ENCODE data around the gene NDUFB2. TPM values are rescaled to one million over a fixed set of nuclear protein-coding genes. Genes with fewer than 3 reads are reported as not detected.

Gene NDUFB2
- total and polyA plus RNA-seq, 9 of the 15 experiments (the other 6 are each of a cell fraction or from before 2014, with no cell fraction given) = 220 to 2,075 (median 320) TPM

DNA sequence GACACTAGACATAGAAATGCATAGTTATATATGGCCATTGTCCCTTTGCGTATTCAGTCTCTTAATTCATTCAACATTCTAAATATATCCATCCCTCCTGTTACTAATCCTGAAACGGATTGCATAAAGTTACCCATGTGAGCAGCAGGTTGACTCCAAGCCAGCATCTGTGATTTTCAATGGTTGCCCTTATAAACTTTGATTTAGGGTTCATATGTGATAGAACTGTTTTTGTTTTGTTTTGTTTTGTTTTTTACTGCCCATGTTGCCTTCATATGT, 42.5 kb upstream of the NDUFB2 start:
- Histone ChIP-seq H3K9me3 (replicated peaks; ENCODE audit: control insufficient read depth, insufficient read depth, low read depth, low read length) (no peaks in the 10 kb centered on the region), H3K9me1 (ENCODE audit: control insufficient read depth, insufficient read depth, low read length) (no peaks in the 10 kb centered on the region), H3K36me3 (ENCODE audit: control insufficient read depth, insufficient read depth, low read length) (no peaks in the 10 kb centered on the region), H3K79me2 (ENCODE audit: control insufficient read depth, insufficient read depth, low read length) (no peaks in the 10 kb centered on the region), H3K27ac (ENCODE audit: extremely low read depth, low read depth, low read length) (no peak overlapping the region), H3K27me3 (ENCODE audit: control insufficient read depth in 2 of 2, insufficient read depth in 2 of 2, low read length in 2 of 2) (peaks cover 55 to 86% of the 10 kb centered on the region in 2 experiments; a peak in 4 of 5 replicates), H3K4me3 (no peak overlapping the region), H3K9ac (ENCODE audit: insufficient read depth in 1 of 2, low read depth in 2 of 2, low read length in 2 of 2) (no peak overlapping the region), H3K4me1 (replicated peaks in 1 of 2; ENCODE audit: control insufficient read depth in 2 of 2, insufficient read depth in 2 of 2, low read length in 2 of 2) (no peaks in the 10 kb centered on the region; a peak in 2 of 5 replicates), H4K20me1 (replicated peaks; ENCODE audit: control insufficient read depth, insufficient read depth, low read length) (no peaks in the 10 kb centered on the region; the same call in none of the 2 replicates), H3K4me2 (ENCODE audit: insufficient read depth, low read length) (no peak overlapping the region), H2AFZ (ENCODE audit: low read depth, low read length) (no peak overlapping the region)
- CTCF ChIA-PET (ENCODE audit: low intra/inter-chr PET ratio) = interaction anchor here (1.6 to 3.3 kb wide), 2 partner anchors 136 to 178 kb away, joined by 31 read pairs; no protein-coding TSS in a partner anchor
- no peak for FAIRE-seq
- intact Hi-C loops (cut with micrococcal nuclease) = loop anchor here (5.0 to 10.0 kb wide), 3 partner anchors 332 to 647 kb away; partner anchors contain the start of gene KDM7A
- BruUV-seq (replicated peaks) = no TSS peak
- POLR2A ChIA-PET = interaction anchor here (0.7 to 1.0 kb wide), 2 partner anchors 176 to 643 kb away, joined by 3 to 4 read pairs; no protein-coding TSS in a partner anchor
- DNase-seq (ENCODE audit: extremely low read depth in 1 of 4, low spot score in 3 of 4) = no peak
- ATAC-seq = no peak
- 13% methylated on average over 2 of the region's 2 CpGs for WGBS (ENCODE audit: insufficient coverage, low coverage, missing lambda C conversion rate)
- in situ Hi-C loops (cut with MboI) = no loop called here
- no peak for TF ChIP-seq NFE2L1 (tag; IDR thresholded peaks at IDR 0.05; ENCODE audit: borderline replicate concordance, low read depth)
- TF ChIP-seq ZNF146 (CRISPR knock-in tag; IDR thresholded peaks at IDR 0.05; ENCODE audit: unreplicated experiment) = no peak
- no peak for TF ChIP-seq SIN3A (IDR thresholded peaks at IDR 0.05; ENCODE audit: borderline replicate concordance in 2 of 2, control insufficient read depth in 1 of 2, low read depth in 2 of 2, low read length in 2 of 2)
- no peak for TF ChIP-seq RBM39 (optimal IDR thresholded peaks at IDR 0.05; ENCODE audit: low read depth, low read length)
- TF ChIP-seq MAZ (CRISPR knock-in tag; conservative IDR thresholded peaks at IDR 0.05 in 1 of 2, IDR thresholded peaks at IDR 0.05 in 1 of 2) = no peak
- no peak for TF ChIP-seq SREBF1 (IDR thresholded peaks at IDR 0.05; ENCODE audit: borderline replicate concordance, low read depth, low read length)
- no peak for TF ChIP-seq HSF4 (CRISPR knock-in tag; IDR thresholded peaks at IDR 0.05; ENCODE audit: borderline replicate concordance)
- TF ChIP-seq, protein P1, sequence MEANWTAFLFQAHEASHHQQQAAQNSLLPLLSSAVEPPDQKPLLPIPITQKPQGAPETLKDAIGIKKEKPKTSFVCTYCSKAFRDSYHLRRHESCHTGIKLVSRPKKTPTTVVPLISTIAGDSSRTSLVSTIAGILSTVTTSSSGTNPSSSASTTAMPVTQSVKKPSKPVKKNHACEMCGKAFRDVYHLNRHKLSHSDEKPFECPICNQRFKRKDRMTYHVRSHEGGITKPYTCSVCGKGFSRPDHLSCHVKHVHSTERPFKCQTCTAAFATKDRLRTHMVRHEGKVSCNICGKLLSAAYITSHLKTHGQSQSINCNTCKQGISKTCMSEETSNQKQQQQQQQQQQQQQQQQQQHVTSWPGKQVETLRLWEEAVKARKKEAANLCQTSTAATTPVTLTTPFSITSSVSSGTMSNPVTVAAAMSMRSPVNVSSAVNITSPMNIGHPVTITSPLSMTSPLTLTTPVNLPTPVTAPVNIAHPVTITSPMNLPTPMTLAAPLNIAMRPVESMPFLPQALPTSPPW (CRISPR knock-in tag; IDR thresholded peaks at IDR 0.05) = no peak
- TF ChIP-seq, protein P2, sequence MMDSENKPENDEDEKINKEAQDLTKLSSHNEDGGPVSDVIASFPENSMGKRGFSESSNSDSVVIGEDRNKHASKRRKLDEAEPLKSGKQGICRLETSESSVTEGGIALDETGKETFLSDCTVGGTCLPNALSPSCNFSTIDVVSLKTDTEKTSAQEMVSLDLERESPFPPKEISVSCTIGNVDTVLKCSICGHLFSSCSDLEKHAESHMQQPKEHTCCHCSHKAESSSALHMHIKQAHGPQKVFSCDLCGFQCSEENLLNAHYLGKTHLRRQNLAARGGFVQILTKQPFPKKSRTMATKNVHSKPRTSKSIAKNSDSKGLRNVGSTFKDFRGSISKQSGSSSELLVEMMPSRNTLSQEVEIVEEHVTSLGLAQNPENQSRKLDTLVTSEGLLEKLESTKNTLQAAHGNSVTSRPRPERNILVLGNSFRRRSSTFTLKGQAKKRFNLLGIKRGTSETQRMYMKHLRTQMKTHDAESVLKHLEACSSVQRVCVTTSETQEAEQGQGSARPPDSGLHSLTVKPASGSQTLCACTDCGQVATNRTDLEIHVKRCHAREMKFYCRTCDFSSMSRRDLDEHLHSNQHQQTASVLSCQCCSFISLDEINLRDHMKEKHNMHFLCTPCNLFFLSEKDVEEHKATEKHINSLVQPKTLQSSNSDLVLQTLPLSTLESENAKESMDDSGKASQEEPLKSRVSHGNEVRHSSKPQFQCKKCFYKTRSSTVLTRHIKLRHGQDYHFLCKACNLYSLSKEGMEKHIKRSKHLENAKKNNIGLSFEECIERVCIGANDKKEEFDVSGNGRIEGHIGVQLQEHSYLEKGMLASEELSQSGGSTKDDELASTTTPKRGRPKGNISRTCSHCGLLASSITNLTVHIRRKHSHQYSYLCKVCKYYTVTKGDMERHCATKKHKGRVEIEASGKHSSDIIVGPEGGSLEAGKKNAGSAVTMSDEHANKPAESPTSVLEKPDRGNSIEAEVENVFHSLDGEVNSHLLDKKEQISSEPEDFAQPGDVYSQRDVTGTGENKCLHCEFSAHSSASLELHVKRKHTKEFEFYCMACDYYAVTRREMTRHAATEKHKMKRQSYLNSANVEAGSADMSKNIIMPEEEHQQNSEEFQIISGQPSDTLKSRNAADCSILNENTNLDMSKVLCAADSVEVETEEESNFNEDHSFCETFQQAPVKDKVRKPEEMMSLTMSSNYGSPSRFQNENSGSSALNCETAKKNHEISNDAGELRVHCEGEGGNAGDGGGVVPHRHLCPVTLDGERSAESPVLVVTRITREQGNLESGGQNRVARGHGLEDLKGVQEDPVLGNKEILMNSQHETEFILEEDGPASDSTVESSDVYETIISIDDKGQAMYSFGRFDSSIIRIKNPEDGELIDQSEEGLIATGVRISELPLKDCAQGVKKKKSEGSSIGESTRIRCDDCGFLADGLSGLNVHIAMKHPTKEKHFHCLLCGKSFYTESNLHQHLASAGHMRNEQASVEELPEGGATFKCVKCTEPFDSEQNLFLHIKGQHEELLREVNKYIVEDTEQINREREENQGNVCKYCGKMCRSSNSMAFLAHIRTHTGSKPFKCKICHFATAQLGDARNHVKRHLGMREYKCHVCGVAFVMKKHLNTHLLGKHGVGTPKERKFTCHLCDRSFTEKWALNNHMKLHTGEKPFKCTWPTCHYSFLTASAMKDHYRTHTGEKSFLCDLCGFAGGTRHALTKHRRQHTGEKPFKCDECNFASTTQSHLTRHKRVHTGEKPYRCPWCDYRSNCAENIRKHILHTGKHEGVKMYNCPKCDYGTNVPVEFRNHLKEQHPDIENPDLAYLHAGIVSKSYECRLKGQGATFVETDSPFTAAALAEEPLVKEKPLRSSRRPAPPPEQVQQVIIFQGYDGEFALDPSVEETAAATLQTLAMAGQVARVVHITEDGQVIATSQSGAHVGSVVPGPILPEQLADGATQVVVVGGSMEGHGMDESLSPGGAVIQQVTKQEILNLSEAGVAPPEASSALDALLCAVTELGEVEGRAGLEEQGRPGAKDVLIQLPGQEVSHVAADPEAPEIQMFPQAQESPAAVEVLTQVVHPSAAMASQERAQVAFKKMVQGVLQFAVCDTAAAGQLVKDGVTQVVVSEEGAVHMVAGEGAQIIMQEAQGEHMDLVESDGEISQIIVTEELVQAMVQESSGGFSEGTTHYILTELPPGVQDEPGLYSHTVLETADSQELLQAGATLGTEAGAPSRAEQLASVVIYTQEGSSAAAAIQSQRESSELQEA (IDR thresholded peaks at IDR 0.05; ENCODE audit: low read depth) = no peak
- no peak for TF ChIP-seq LCOR (CRISPR knock-in tag; IDR thresholded peaks at IDR 0.05)
- TF ChIP-seq, protein P3, sequence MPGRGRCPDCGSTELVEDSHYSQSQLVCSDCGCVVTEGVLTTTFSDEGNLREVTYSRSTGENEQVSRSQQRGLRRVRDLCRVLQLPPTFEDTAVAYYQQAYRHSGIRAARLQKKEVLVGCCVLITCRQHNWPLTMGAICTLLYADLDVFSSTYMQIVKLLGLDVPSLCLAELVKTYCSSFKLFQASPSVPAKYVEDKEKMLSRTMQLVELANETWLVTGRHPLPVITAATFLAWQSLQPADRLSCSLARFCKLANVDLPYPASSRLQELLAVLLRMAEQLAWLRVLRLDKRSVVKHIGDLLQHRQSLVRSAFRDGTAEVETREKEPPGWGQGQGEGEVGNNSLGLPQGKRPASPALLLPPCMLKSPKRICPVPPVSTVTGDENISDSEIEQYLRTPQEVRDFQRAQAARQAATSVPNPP (IDR thresholded peaks at IDR 0.05; ENCODE audit: borderline replicate concordance, insufficient read depth, insufficient read length) = no peak

Data from K562 (cell line).